Calu3 (cell line): Measurements from ENCODE around the gene NIFK. TPM values are rescaled to one million over a fixed set of nuclear protein-coding genes. Genes with fewer than 3 reads are reported as not detected.
"Not testable (repeated sequence)": the region's sequence is repeated elsewhere in the genome, so short reads cannot be mapped to it uniquely, and the experiment has no call there.

Experiments used
- BruUV-seq: library from RNA; stranded (reverse); fragments of 400-500 nt; replicated peaks from 2 replicates; lab custom pipeline; 2021; lab: Mats Ljungman, UMichigan
- CTCF ChIA-PET: fragments of 300-600 bp; sonication (Branson Sonifier 250); formaldehyde crosslinking; loops from one replicate; lab custom pipeline; 2022; ENCODE audit warnings: antibody characterized with exemption; lab: Charles Lee
- DNase-seq: peaks from one replicate; pipeline ENCODE4 v3.0.0; 2022
- H3K27ac Mint-ChIP-seq: one replicate; pipeline ENCODE4 v1.8.0; 2022; ENCODE audit warnings: mixed read lengths; ENCODE audit not compliant: unreplicated experiment
- H3K27me3 Mint-ChIP-seq: one replicate; pipeline ENCODE4 v1.8.0; 2022; ENCODE audit warnings: mixed read lengths; ENCODE audit not compliant: unreplicated experiment
- H3K36me3 Mint-ChIP-seq: one replicate; pipeline ENCODE4 v1.8.0; 2022; ENCODE audit warnings: mild to moderate bottlenecking, moderate library complexity, mixed read lengths; ENCODE audit not compliant: insufficient read depth, unreplicated experiment
- H3K4me1 Mint-ChIP-seq: one replicate; pipeline ENCODE4 v1.8.0; 2022; ENCODE audit warnings: mild to moderate bottlenecking, low read depth, mixed read lengths; ENCODE audit not compliant: unreplicated experiment
- H3K4me3 Mint-ChIP-seq: one replicate; pipeline ENCODE4 v1.8.0; 2022; ENCODE audit warnings: mild to moderate bottlenecking, low read depth, moderate library complexity, mixed read lengths; ENCODE audit not compliant: unreplicated experiment
- H3K9me3 Mint-ChIP-seq: one replicate; pipeline ENCODE4 v1.8.0; 2022; ENCODE audit warnings: low read depth, mixed read lengths; ENCODE audit not compliant: unreplicated experiment
- CTCF ChIP-seq: fragments of 200-600 bp; IDR thresholded peaks from one replicate; pipeline ENCODE4 v1.8.0; 2022; ENCODE audit warnings: antibody characterized with exemption; ENCODE audit not compliant: unreplicated experiment
- intact Hi-C: fragments of 100-400 bp; cut with micrococcal nuclease; formaldehyde crosslinking; loops from one replicate; pipeline ENCODE4 v1.10.0; 2022; ENCODE audit not compliant: unreplicated experiment
- total RNA-seq: library from RNA; stranded (reverse); gene quantifications from 2 replicates; pipeline ENCODE4 v1.2.3, GENCODE V29; 2022

NIFK gene
- total RNA-seq, 1 experiment from 2014 or later: 82.9 TPM

GRCh38 chr2:121694398-121695170, 42.1 kb downstream of the NIFK start:
- no peaks in the 10 kb centered on the region for H3K9me3 Mint-ChIP-seq
- intact Hi-C loops: no loop called here
- peaks cover 42% of the 10 kb centered on the region for H3K4me1 Mint-ChIP-seq
- no peak overlapping the region for H3K4me3 Mint-ChIP-seq
- CTCF ChIA-PET: no interaction called here
- no peaks in the 10 kb centered on the region for H3K27me3 Mint-ChIP-seq
- DNase-seq: no peak
- TF ChIP-seq CTCF: no peak
- no TSS peak for BruUV-seq
- H3K36me3 Mint-ChIP-seq: peaks cover 23% of the 10 kb centered on the region
- peak overlapping the region; percentile 23 for H3K27ac Mint-ChIP-seq

GRCh38 chr2:121690572-121690971, 46.1 kb downstream of the NIFK start:
- CTCF ChIA-PET: interaction anchor here (1.0 kb wide), 1 partner anchor 50 kb away, joined by 5 read pairs; no protein-coding TSS in a partner anchor
- intact Hi-C loops, BruUV-seq, H3K27me3 Mint-ChIP-seq, H3K9me3 Mint-ChIP-seq, H3K36me3 Mint-ChIP-seq, H3K4me3 Mint-ChIP-seq, DNase-seq: not testable (repeated sequence)
- Mint-ChIP-seq H3K4me1 (peaks cover 25% of the 10 kb centered on the region), H3K27ac (peak overlapping the region; percentile 96)

- no TSS peak for BruUV-seq
- CTCF ChIA-PET: interaction anchor here (0.8 to 1.6 kb wide), 3 partner anchors 10 to 50 kb away, joined by 3 to 17 read pairs (median 5); no protein-coding TSS in a partner anchor
- Mint-ChIP-seq H3K36me3 (peaks cover 5% of the 10 kb centered on the region), H3K4me3 (no peak overlapping the region), H3K27ac (peak overlapping the region; percentile 96), H3K27me3 (no peaks in the 10 kb centered on the region), H3K9me3 (no peaks in the 10 kb centered on the region), H3K4me1 (peaks cover 30% of the 10 kb centered on the region)
- TF ChIP-seq CTCF: no peak
- DNase-seq: no peak
- intact Hi-C loops: no loop called here
These were observed 46.6 kb downstream of the NIFK start for GRCh38 chr2:121690095-121690494.

- CTCF ChIA-PET: interaction anchor here (0.8 to 1.6 kb wide), 4 partner anchors 10 to 49 kb away, joined by 3 to 17 read pairs (median 6); no protein-coding TSS in a partner anchor
- H3K27me3 Mint-ChIP-seq: no peaks in the 10 kb centered on the region
- TF ChIP-seq CTCF: peak; percentile 44
- H3K36me3 Mint-ChIP-seq: peaks cover 5% of the 10 kb centered on the region
- no peak overlapping the region for H3K4me3 Mint-ChIP-seq
- DNase-seq: peak; percentile 76
- H3K9me3 Mint-ChIP-seq: peaks cover under 1% of the 10 kb centered on the region
- intact Hi-C loops: loop anchor here (2.0 kb wide), 1 partner anchor 39 kb away; no protein-coding TSS in a partner anchor
- no TSS peak for BruUV-seq
- H3K27ac Mint-ChIP-seq: peak overlapping the region; percentile 96
- H3K4me1 Mint-ChIP-seq: peaks cover 32% of the 10 kb centered on the region
These were observed 47.3 kb downstream of the NIFK start for GRCh38 chr2:121689356-121689755.
